HCT116 (cell line): ENCODE results near the gene SCD5.

Experiments
- EGR1 ChIP-seq: IDR thresholded peaks from 2 replicates; pipeline ENCODE4 v1.6.1; 2012; ENCODE audit warnings: low read depth
- EZH2 ChIP-seq: fragments of 200-600 bp; sonication (generic); IDR thresholded peaks from 2 replicates; pipeline ENCODE4 v1.6.1; 2017; ENCODE audit warnings: antibody characterized with exemption, mixed run types
- EZH2phosphoT487 ChIP-seq: fragments of 200-600 bp; IDR thresholded peaks from 2 replicates; pipeline ENCODE4 v1.6.1; 2018; ENCODE audit warnings: antibody characterized with exemption, borderline replicate concordance
- FOSL1 ChIP-seq: IDR thresholded peaks from 2 replicates; pipeline ENCODE4 v1.6.1; 2012; ENCODE audit warnings: low read depth
- POLR2A ChIP-seq: IDR thresholded peaks from 2 replicates; pipeline ENCODE4 v1.7.0; 2011; ENCODE audit warnings: borderline replicate concordance; ENCODE audit not compliant: insufficient read depth, insufficient read length; ENCODE audit errors: extremely low read depth
- POLR2AphosphoS5 ChIP-seq: IDR thresholded peaks from 2 replicates; pipeline ENCODE4 v1.6.1; 2011; ENCODE audit warnings: mild to moderate bottlenecking, low read depth, low read length, moderate library complexity
- RAD21 ChIP-seq: IDR thresholded peaks from 2 replicates; pipeline ENCODE4 v1.6.1; 2012; ENCODE audit warnings: low read depth, mild to moderate bottlenecking
- SIN3A ChIP-seq: IDR thresholded peaks from 2 replicates; pipeline ENCODE4 v1.6.1; 2012; ENCODE audit warnings: low read depth
- ZFX ChIP-seq: fragments of 450-650 bp; IDR thresholded peaks from 2 replicates; pipeline ENCODE4 v1.6.1; 2017
- ZNF274 ChIP-seq: fragments of 200-500 bp; sonication (Bioruptor generic); IDR thresholded peaks from 2 replicates; pipeline ENCODE4 v1.6.1; 2014; ENCODE audit warnings: mild to moderate bottlenecking, low read depth, low read length, inconsistent platforms
- TF ChIP-seq, protein P1 (sequence below): IDR thresholded peaks from 2 replicates; pipeline ENCODE4 v1.6.1; 2011; ENCODE audit warnings: mild to moderate bottlenecking, low read length, moderate library complexity; ENCODE audit not compliant: insufficient replicate concordance; ENCODE audit errors: extremely low read depth
- TF ChIP-seq, protein P2 (sequence below), 3 experiments: fragments of 200-600 bp in 1 of 3; sonication (generic) in 1 of 3; IDR thresholded peaks in 2 of 3; conservative IDR thresholded peaks in 1 of 3; 2 replicates each; pipeline ENCODE4 v1.5.1; 2012 to 2017; ENCODE audit warnings: low read depth in 2 of 3, low read length in 2 of 3, antibody characterized with exemption in 1 of 3, borderline replicate concordance in 1 of 3, control low read depth in 1 of 3, mild to moderate bottlenecking in 1 of 3, mixed read lengths in 1 of 3, mixed run types in 1 of 3, moderate library complexity in 1 of 3; ENCODE audit not compliant: insufficient read depth in 1 of 3
- TF ChIP-seq, protein P3 (sequence below): IDR thresholded peaks from 2 replicates; pipeline ENCODE4 v1.6.1; 2012
- TF ChIP-seq, protein P4 (sequence below): IDR thresholded peaks from 2 replicates; pipeline ENCODE4 v1.6.1; 2012; ENCODE audit warnings: low read depth

DNA sequence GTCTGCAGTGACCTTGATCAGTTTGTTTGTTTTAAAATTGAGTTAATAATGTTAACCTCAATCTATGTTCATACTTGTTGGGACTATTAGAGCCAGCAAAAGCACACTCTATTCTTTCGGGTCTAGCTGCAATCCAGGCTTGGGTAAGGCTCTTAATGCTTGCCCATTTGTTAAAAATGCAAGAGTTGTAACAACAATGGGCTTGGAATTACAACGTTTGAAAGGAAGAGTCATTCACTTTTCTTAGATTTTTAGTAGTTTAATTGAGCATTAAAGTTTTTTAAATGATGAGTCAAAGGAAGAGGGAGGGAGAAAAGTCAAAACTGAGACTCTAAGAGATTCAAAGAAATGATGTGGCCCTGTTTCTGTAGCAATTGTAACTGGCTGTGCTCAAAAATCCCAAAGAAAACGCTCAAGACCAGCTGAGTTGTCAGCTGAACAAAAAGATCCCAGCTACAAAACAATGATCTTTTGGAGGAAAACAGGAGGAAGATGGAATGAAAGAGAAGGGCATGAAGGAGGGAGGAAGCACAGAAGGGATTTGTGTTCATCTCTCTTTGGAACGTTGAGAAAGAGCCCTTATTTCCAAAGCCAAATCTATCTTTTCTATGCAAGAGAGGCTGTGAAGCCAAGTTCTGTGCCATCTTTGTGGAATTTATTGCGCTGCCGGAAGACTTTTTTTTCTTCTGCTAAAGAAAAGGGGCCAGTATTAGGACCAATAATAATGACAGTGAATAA lies 5.5 kb downstream of the SCD5 start:
- TF ChIP-seq EZH2 (no peak), EZH2phosphoT487 (no peak), ZFX (no peak), POLR2A (no peak), ZNF274 (no peak), SIN3A (no peak), EGR1 (no peak), FOSL1 (no peak), RAD21 (no peak), POLR2AphosphoS5 (no peak)
- TF ChIP-seq, protein P1, sequence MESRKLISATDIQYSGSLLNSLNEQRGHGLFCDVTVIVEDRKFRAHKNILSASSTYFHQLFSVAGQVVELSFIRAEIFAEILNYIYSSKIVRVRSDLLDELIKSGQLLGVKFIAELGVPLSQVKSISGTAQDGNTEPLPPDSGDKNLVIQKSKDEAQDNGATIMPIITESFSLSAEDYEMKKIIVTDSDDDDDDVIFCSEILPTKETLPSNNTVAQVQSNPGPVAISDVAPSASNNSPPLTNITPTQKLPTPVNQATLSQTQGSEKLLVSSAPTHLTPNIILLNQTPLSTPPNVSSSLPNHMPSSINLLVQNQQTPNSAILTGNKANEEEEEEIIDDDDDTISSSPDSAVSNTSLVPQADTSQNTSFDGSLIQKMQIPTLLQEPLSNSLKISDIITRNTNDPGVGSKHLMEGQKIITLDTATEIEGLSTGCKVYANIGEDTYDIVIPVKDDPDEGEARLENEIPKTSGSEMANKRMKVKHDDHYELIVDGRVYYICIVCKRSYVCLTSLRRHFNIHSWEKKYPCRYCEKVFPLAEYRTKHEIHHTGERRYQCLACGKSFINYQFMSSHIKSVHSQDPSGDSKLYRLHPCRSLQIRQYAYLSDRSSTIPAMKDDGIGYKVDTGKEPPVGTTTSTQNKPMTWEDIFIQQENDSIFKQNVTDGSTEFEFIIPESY = no peak
- TF ChIP-seq, protein P2, sequence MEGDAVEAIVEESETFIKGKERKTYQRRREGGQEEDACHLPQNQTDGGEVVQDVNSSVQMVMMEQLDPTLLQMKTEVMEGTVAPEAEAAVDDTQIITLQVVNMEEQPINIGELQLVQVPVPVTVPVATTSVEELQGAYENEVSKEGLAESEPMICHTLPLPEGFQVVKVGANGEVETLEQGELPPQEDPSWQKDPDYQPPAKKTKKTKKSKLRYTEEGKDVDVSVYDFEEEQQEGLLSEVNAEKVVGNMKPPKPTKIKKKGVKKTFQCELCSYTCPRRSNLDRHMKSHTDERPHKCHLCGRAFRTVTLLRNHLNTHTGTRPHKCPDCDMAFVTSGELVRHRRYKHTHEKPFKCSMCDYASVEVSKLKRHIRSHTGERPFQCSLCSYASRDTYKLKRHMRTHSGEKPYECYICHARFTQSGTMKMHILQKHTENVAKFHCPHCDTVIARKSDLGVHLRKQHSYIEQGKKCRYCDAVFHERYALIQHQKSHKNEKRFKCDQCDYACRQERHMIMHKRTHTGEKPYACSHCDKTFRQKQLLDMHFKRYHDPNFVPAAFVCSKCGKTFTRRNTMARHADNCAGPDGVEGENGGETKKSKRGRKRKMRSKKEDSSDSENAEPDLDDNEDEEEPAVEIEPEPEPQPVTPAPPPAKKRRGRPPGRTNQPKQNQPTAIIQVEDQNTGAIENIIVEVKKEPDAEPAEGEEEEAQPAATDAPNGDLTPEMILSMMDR (IDR thresholded peaks at IDR 0.05 in 2 of 3, conservative IDR thresholded peaks at IDR 0.05 in 1 of 3; ENCODE audit: borderline replicate concordance in 1 of 3, insufficient read depth in 1 of 3, low read depth in 2 of 3, low read length in 2 of 3) = no peak
- TF ChIP-seq, protein P3, sequence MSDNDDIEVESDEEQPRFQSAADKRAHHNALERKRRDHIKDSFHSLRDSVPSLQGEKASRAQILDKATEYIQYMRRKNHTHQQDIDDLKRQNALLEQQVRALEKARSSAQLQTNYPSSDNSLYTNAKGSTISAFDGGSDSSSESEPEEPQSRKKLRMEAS = no peak
- TF ChIP-seq, protein P4, sequence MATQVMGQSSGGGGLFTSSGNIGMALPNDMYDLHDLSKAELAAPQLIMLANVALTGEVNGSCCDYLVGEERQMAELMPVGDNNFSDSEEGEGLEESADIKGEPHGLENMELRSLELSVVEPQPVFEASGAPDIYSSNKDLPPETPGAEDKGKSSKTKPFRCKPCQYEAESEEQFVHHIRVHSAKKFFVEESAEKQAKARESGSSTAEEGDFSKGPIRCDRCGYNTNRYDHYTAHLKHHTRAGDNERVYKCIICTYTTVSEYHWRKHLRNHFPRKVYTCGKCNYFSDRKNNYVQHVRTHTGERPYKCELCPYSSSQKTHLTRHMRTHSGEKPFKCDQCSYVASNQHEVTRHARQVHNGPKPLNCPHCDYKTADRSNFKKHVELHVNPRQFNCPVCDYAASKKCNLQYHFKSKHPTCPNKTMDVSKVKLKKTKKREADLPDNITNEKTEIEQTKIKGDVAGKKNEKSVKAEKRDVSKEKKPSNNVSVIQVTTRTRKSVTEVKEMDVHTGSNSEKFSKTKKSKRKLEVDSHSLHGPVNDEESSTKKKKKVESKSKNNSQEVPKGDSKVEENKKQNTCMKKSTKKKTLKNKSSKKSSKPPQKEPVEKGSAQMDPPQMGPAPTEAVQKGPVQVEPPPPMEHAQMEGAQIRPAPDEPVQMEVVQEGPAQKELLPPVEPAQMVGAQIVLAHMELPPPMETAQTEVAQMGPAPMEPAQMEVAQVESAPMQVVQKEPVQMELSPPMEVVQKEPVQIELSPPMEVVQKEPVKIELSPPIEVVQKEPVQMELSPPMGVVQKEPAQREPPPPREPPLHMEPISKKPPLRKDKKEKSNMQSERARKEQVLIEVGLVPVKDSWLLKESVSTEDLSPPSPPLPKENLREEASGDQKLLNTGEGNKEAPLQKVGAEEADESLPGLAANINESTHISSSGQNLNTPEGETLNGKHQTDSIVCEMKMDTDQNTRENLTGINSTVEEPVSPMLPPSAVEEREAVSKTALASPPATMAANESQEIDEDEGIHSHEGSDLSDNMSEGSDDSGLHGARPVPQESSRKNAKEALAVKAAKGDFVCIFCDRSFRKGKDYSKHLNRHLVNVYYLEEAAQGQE = no peak
